ENCODE measurements around the gene MUC6.
"Not testable (repeated sequence)": the region's sequence is repeated elsewhere in the genome, so short reads cannot be mapped to it uniquely, and the experiment has no call there.

The MUC6 gene

DNA sequence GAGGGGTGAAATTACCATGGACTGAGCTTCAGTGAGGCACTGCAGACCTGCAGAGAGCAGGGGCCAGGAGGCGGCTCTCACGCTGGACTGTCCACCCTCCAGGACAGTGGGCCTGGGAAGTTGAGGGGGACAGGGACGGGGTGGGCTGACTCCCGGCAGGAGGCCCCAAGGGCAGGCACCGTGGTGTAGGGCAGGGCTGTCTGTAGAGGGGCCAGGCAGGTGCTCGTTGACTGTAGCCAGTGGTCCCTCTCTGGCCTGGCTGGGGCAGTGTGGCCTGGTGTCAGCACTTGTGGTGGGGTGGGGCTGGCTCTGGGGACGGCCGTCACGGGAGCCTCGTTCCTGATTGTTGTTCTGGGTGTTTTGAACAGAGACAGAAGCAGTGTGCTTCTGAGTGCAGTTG, 46.4 kb downstream of the MUC6 start:
- no peak overlapping the region for H3K27ac Mint-ChIP-seq
- peaks cover 2% of the 10 kb centered on the region for H3K36me3 Mint-ChIP-seq
- no peaks in the 10 kb centered on the region for H3K27me3 Mint-ChIP-seq

DNA sequence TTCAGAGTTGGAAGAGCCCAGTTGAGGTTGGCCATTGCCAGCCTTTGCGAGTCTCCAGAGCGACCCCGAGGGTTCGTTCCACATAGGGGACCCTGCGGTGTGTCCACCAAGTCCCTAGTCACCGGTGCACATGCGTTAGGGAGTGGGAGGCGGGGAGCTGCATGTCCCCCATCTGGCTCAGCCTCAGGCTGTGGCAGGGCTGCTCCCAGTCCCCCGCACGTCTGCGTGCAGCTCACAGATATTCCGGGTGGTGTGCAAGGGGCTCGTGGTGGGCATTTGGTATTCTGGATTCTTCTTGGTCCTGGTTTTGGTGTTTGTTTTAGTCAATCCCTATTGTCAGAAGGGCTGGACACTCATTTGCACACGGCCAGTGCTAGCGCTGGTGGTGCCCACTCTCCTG, 48.8 kb downstream of the MUC6 start:
- Mint-ChIP-seq H3K4me3 (no peak overlapping the region), H3K4me1 (ENCODE audit: low read depth) (no peaks in the 10 kb centered on the region), H3K9me3 (ENCODE audit: low read depth) (no peaks in the 10 kb centered on the region)

More for the DNA sequence above, 46.4 kb downstream of the MUC6 start:
- H3K4me1 Mint-ChIP-seq (ENCODE audit: low read depth), result peaks cover 2% of the 10 kb centered on the region
- no peaks in the 10 kb centered on the region for H3K9me3 Mint-ChIP-seq (ENCODE audit: low read depth)
- no peak overlapping the region for H3K4me3 Mint-ChIP-seq

DNA sequence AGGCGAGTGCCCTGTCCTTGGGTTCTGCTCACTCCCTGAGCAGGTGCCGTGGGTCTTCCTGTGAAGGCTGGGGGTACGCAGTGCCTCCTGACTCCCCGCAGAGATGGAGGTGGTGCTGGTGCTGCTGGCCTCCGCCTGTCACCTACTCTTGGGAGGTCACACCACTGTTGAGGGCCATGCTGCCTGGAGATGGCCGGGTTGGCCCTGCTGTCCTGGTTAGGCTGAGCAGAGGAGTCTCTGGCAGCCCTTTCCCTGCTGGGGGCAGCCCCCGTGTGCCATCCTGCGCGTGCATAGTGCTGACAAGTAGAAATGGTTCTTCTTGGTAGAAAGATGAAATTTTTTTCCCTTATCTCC, 49.6 kb downstream of the MUC6 start:
- H3K36me3 Mint-ChIP-seq, result no peaks in the 10 kb centered on the region

More for the DNA sequence above, 48.8 kb downstream of the MUC6 start:
- no peaks in the 10 kb centered on the region for H3K36me3 Mint-ChIP-seq
- H3K27me3 Mint-ChIP-seq, result no peaks in the 10 kb centered on the region
- no peak overlapping the region for H3K27ac Mint-ChIP-seq

DNA sequence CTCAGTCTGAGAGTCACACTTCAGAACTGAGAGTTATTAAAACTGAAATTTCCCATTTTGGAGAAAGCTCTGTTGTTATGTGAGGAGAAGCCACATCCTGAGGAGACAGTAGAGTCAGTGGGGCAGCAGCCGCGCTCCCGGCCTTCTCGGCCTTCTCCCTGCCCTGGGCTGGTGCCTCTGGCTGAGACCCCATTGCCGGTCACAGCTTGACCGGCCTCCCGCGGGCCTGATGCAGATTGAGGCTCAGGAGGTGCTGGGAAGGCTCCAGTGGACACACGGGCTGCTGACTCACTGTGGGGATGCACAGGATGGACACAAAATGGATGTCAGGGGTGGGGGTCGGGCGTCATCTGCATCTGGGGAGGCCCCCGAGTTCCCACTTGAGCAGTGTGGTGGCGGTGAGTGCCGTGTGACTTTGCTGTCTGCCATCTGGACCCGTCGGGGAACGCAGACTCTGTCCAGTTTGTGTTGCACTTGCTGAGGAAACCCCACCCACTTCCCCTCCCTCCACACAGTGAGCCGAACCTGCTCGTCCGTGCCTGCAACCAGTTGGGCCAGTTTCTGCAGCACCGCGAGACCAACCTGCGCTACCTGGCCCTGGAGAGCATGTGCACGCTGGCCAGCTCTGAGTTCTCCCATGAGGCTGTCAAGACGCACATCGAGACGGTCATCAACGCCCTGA, 50.1 kb downstream of the MUC6 start:
- no peaks in the 10 kb centered on the region for H3K9me3 Mint-ChIP-seq (ENCODE audit: low read depth)
- H3K27ac Mint-ChIP-seq, result no peak overlapping the region

More for the DNA sequence above, 49.6 kb downstream of the MUC6 start:
- Mint-ChIP-seq H3K9me3 (ENCODE audit: low read depth) (no peaks in the 10 kb centered on the region), H3K27me3 (no peaks in the 10 kb centered on the region), H3K4me1 (ENCODE audit: low read depth) (no peaks in the 10 kb centered on the region), H3K4me3 (no peak overlapping the region), H3K27ac (no peak overlapping the region)

DNA sequence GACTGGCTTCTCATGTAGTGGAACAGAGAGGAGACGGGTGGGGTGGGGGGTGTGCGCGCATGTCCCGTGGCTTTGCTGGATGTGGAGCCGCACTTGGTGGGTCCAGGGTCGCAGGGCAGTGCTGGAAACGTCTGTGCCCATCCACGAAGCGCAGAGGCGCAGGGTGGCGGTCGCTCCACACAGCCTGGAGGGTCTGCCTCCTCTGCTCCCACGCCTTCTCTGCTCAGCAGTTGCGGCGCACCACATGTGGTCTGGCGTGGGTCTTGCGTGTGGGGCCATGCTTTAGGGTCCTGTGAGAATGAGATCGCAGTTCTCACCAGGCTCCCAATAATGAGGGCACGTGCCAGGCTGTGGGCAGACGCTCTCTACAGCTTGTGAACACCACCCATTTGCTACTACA, 50.7 kb downstream of the MUC6 start:
- Mint-ChIP-seq H3K27ac (no peak overlapping the region), H3K9me3 (ENCODE audit: low read depth) (no peaks in the 10 kb centered on the region), H3K36me3 (no peaks in the 10 kb centered on the region), H3K4me1 (ENCODE audit: low read depth) (no peaks in the 10 kb centered on the region), H3K4me3 (no peak overlapping the region), H3K27me3 (no peaks in the 10 kb centered on the region)

More for the DNA sequence above, 50.1 kb downstream of the MUC6 start:
- Mint-ChIP-seq H3K4me3 (no peak overlapping the region), H3K4me1 (ENCODE audit: low read depth) (no peaks in the 10 kb centered on the region), H3K27me3 (no peaks in the 10 kb centered on the region), H3K36me3 (no peaks in the 10 kb centered on the region)

DNA sequence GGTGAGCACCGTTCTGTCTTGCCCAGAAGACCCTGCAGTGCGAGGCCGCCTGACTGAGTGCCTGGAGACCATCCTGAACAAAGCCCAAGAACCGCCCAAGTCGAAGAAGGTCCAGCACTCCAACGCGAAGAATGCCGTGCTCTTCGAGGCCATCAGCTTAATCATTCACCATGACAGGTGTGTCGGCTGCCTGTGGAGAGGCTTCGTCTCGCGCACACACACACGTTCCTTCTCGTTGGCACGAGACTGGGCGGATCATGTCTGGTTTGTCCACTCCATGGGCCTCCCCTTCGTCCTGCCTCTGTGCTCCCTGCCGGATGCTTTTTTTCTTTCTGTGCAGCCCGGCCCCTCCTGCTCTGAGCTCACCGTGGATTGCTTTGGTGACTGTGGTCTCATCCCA, 51.1 kb downstream of the MUC6 start:
- H3K4me3 Mint-ChIP-seq, result no peak overlapping the region
- H3K4me1 Mint-ChIP-seq (ENCODE audit: low read depth), result no peaks in the 10 kb centered on the region
- H3K36me3 Mint-ChIP-seq, result no peaks in the 10 kb centered on the region
- no peaks in the 10 kb centered on the region for H3K27me3 Mint-ChIP-seq
- no peak overlapping the region for H3K27ac Mint-ChIP-seq
- H3K9me3 Mint-ChIP-seq (ENCODE audit: low read depth), result no peaks in the 10 kb centered on the region

DNA sequence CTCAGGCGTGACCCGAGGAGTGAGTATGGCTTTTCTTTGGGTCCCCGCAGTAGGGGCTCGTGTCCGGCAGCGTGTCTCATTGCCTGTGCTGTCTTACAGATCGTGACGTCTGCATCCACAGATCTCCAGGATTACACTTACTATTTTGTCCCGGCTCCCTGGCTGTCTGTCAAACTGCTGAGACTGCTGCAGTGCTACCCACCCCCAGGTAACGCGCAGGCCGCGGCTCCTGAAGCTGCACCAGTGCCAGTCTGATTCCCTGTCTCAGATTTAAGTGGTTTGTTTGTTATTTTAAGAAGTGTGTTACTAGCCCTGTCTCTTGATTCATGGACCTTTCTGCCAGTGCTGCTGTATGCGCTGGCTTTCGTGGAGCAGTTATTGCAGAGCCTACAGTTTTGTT, 52.0 kb downstream of the MUC6 start:
- Mint-ChIP-seq H3K27me3 (no peaks in the 10 kb centered on the region), H3K36me3 (no peaks in the 10 kb centered on the region), H3K4me3 (no peak overlapping the region), H3K9me3 (ENCODE audit: low read depth) (no peaks in the 10 kb centered on the region), H3K4me1 (ENCODE audit: low read depth) (no peaks in the 10 kb centered on the region), H3K27ac (no peak overlapping the region)

DNA sequence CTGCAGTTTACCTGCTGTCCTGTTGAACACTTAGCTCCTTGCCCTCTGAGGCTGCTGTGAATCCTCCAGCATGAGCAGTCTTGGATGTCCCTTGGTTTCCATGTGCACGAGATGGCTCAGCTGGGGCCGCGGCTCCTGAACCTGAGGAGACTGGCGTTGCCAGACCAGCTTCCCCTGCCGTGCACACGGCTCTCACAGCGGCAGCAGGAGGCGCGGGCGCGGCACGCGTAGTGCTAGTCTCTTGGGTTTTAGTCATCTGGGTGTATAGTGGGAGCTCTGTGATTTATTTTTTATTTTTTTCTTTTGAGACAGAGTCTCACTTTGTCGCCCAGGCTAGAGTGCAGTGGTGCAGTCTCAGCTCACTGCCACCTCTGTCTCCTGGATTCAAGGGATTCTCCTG, 54.8 kb downstream of the MUC6 start:
- no peak overlapping the region for H3K27ac Mint-ChIP-seq

DNA sequence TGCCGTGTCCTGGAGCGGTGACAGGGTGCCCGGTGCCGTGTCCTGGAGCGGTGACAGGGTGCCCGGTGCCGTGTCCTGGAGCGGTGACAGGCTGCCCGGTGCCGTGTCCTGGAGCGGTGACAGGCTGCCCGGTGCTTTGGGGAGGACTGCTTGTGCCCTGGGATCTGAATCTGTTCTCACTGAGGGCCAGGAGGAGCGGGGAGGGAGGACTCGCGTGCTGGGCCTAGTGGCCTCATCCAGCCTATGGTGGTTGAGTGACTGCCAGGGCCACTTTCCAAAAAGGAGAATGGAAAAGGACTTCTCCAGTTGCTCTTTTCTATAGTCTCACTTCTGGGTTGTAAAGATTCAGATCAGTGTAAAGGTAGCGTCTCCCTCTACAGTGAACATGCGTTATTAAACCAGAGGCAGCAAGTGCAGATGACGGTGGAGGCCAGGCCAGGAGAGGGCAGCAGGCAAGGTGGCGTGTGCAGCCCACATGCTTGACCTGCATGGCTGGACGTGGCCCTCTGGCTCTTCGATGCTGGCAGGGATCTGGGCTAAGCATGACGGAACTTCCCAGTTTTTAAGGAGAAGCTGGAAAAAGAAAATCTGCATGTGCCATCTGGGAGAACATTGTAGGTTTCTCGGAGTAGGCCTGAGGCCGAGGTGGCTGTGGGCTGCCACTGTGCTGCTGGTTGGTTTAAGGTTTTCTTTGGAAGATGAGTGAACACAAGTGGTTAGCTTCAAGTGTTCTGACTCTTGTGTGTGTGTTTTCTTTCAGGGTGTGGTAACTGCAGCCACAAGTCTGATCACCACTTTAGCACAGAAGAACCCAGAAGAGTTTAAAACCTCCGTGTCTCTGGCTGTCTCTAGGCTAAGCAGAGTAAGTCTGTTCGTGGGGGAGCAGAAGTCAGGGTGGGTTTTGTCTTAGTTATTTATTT, 55.8 kb downstream of the MUC6 start:
- H3K4me3 Mint-ChIP-seq, result no peak overlapping the region
- no peaks in the 10 kb centered on the region for H3K9me3 Mint-ChIP-seq (ENCODE audit: low read depth)
- H3K27ac Mint-ChIP-seq, result no peak overlapping the region
- H3K36me3 Mint-ChIP-seq, result no peaks in the 10 kb centered on the region
- H3K27me3 Mint-ChIP-seq, result no peaks in the 10 kb centered on the region
- H3K4me1 Mint-ChIP-seq (ENCODE audit: low read depth), result peaks cover 7% of the 10 kb centered on the region

More for the DNA sequence above, 54.8 kb downstream of the MUC6 start:
- Mint-ChIP-seq H3K27me3 (no peaks in the 10 kb centered on the region), H3K9me3 (ENCODE audit: low read depth) (no peaks in the 10 kb centered on the region), H3K4me3 (no peak overlapping the region), H3K36me3 (no peaks in the 10 kb centered on the region), H3K4me1 (ENCODE audit: low read depth) (no peaks in the 10 kb centered on the region)

DNA sequence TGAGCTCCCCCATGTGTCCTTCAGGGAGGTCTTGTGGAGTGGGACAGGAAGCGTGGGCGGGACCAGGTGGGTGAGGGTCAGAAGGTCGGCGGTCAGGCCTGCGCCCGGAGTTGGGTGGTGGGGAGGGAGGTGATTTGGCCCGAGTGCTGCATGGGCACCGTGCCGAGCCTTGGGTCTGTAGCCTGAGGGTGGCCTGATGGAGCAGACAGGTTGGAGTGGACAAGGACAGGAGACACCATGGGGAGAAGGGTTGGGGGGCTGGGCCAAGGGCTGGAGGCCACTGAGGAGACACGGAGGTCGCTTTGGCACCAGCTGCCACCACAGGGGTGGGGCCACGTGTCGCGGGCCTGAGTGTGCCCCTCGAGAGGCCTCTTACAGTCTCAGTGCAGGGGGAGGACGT, 57.7 kb downstream of the MUC6 start:
- H3K27me3 Mint-ChIP-seq, result no peaks in the 10 kb centered on the region
- H3K27ac Mint-ChIP-seq, result no peak overlapping the region
- H3K4me3 Mint-ChIP-seq, result no peak overlapping the region
- H3K36me3 Mint-ChIP-seq, result no peaks in the 10 kb centered on the region
- peaks cover 11% of the 10 kb centered on the region for H3K4me1 Mint-ChIP-seq (ENCODE audit: low read depth)
- no peaks in the 10 kb centered on the region for H3K9me3 Mint-ChIP-seq (ENCODE audit: low read depth)

DNA sequence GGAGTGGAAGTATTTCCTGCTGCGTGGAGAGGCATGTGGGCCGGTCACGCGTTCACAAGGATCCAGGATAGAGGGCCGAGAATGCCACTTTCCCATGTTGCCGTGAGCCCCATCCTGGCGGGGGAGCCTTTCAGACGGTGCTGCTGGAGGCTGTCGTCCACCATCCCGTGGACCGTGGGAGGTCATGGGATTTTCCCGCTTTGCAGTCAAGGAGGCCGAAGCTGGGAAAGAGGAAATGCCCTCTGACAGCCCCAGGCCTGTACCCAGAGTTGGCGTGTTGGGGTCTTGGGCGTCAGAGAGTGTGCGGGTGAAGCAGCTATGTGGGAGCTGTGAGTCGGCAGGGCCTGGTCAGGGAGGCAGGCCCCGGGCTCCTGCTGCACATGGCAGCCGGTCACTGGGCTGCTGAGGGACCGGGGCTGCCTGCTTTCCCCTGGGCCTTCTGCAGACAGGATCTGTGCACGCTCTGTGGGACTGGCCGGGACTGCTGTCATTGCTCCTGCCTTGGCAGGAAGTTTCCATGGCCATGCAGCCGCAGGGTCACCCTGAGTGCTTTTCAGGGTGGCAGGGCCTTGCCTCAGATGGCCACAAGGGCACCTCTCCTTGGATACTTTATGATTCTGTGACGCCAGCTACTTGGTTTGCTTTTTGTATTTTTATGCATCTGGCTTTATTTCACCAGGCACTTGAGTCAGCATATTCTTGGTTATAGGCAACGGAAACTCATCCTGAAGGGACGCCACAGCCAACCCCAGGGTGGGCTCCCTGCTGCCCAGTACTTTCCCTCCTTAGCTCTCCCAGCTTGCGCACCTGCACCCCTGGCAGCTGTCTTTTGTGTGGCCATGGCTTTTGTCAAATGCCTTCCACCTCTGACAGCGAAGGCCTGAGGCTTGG, 58.4 kb downstream of the MUC6 start:
- peaks cover 11% of the 10 kb centered on the region for H3K4me1 Mint-ChIP-seq (ENCODE audit: low read depth)
- H3K9me3 Mint-ChIP-seq (ENCODE audit: low read depth), result no peaks in the 10 kb centered on the region
- H3K27ac Mint-ChIP-seq, result peak overlapping the region; percentile 16
- no peaks in the 10 kb centered on the region for H3K36me3 Mint-ChIP-seq
- no peak overlapping the region for H3K4me3 Mint-ChIP-seq
- no peaks in the 10 kb centered on the region for H3K27me3 Mint-ChIP-seq

DNA sequence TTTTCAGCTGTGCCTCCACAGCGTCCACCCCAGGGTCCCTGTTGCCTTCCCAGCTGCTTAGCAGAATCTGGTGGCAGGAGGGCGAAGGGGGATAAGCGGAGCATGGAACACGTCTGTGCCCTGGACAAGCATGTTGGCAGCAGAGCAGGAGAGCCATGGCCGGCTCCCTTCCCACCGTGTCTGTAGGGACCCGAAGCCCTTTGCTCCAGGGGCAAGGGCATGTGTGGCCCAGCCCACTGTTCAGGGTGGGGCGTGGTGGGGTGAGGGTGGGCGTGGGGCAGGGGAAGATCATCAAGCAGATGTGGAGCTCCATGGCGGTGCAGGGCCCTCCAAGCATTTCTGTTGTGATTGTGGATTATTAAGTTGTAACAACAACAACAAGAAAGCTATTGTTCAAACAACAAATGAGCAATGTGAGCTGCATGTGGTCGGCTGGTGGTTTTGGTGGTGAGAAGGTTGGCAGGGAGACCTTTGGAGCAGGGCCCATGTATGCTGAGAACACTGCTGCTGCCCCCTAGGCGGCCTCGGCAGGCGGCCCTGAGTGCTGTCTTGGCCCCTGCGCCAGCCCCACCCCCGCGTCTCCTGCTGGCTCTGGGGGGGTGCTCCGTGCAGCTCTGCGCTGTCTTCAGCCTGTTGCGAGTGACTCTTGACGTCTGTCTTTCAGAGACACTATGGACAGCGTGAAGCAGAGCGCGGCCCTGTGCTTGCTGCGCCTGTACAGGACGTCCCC, 59.9 kb downstream of the MUC6 start:
- Mint-ChIP-seq H3K4me3 (no peak overlapping the region), H3K27me3 (no peaks in the 10 kb centered on the region), H3K36me3 (no peaks in the 10 kb centered on the region), H3K9me3 (ENCODE audit: low read depth) (no peaks in the 10 kb centered on the region), H3K27ac (no peak overlapping the region), H3K4me1 (ENCODE audit: low read depth) (peaks cover 11% of the 10 kb centered on the region)

DNA sequence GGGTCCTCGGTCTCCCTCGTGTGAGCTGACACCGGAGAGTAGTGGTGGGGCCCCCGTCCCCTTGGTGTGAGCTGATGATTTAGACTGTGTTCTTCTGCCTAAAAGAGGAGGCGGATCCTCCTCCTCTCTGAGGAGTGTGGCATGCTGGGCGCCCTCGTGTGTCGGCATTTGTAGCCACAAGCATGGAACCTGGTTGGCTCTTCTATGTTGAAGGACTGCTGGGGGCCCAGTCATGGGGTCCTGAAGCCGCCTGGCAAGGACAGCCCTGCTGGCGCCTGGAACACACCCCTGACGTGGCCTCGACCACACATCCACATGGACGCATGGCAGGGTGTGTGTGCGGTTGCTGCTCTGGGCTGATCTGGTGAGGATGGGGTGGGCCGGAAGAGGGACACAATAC, 60.7 kb downstream of the MUC6 start:
- Mint-ChIP-seq H3K27ac (no peak overlapping the region), H3K27me3 (no peaks in the 10 kb centered on the region), H3K4me3 (no peak overlapping the region), H3K9me3 (ENCODE audit: low read depth) (no peaks in the 10 kb centered on the region), H3K36me3 (no peaks in the 10 kb centered on the region), H3K4me1 (ENCODE audit: low read depth) (peaks cover 14% of the 10 kb centered on the region)

DNA sequence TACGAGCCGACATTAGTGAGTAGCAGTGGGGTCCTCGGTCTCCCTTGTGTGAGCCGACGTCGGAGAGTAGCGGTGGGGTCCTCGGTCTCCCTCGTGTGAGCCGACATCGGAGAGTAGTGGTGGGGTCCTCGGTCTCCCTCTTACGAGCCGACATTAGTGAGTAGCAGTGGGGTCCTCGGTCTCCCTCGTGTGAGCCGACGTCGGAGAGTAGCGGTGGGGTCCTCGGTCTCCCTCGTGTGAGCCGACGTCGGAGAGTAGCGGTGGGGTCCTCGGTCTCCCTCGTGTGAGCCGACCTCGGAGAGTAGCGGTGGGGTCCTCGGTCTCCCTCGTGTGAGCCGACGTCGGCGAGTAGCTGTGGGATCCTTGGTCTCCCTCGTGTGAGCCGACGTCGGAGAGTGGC, 61.1 kb downstream of the MUC6 start:
- H3K27me3 Mint-ChIP-seq; H3K9me3 Mint-ChIP-seq (ENCODE audit: low read depth); H3K27ac Mint-ChIP-seq; H3K36me3 Mint-ChIP-seq; H3K4me3 Mint-ChIP-seq: not testable (repeated sequence)
- H3K4me1 Mint-ChIP-seq (ENCODE audit: low read depth), result peaks cover 18% of the 10 kb centered on the region
